Left ventricle myocardium inferior (tissue), 1 donor: Measurements from ENCODE around the gene GUCY2D. TPM values are rescaled to one million over a fixed set of nuclear protein-coding genes. Genes with fewer than 3 reads are reported as not detected.

Experiments used
- DNase-seq: peaks from one replicate; pipeline ENCODE4 v3.0.0-alpha.2; 2020
- H3K27ac ChIP-seq: fragments of 200-600 bp; replicated peaks from 2 replicates; pipeline ENCODE4 v1.8.0; 2021
- H3K27me3 ChIP-seq: fragments of 200-600 bp; 2 replicates; pipeline ENCODE4 v1.8.0; 2021; ENCODE audit warnings: low read depth
- H3K36me3 ChIP-seq: fragments of 200-600 bp; 2 replicates; pipeline ENCODE4 v1.8.0; 2021
- H3K4me1 ChIP-seq: fragments of 200-600 bp; 2 replicates; pipeline ENCODE4 v1.8.0; 2021
- H3K4me3 ChIP-seq: fragments of 200-600 bp; 2 replicates; pipeline ENCODE4 v1.8.0; 2021; ENCODE audit warnings: mild to moderate bottlenecking, moderate library complexity
- H3K9me3 ChIP-seq: fragments of 200-600 bp; replicated peaks from 2 replicates; pipeline ENCODE4 v1.8.0; 2021
- intact Hi-C: fragments of 100-400 bp; cut with micrococcal nuclease; formaldehyde crosslinking; loops from one replicate; pipeline ENCODE4 v1.11.0; 2022
- total RNA-seq: library from RNA; stranded (reverse); fragmentation: NEBNext Ultra II Directional; extraction: Animal tissue kit (Norgen Biotek cat#: 25700); gene quantifications from one replicate; pipeline ENCODE4 v1.2.1, GENCODE V29; 2021
- TF ChIP-seq, protein P1 (sequence below): fragments of 200-600 bp; IDR thresholded peaks from 2 replicates; pipeline ENCODE4 v1.8.0; 2021; ENCODE audit warnings: antibody characterized with exemption, mild to moderate bottlenecking, borderline replicate concordance
- donor health status: DM: no; HTN: yes; CAD: no; lungs with severe emphysema.

Gene GUCY2D
- total RNA-seq, 1 donor from 2014 or later = not detected

- Histone ChIP-seq H3K9me3 (no peaks in the 10 kb centered on the region), H3K27ac (no peak overlapping the region), H3K4me3 (peak overlapping the region; percentile 67), H3K27me3 (peaks cover 46% of the 10 kb centered on the region), H3K4me1 (peaks cover 17% of the 10 kb centered on the region), H3K36me3 (no peaks in the 10 kb centered on the region)
- TF ChIP-seq, protein P1, sequence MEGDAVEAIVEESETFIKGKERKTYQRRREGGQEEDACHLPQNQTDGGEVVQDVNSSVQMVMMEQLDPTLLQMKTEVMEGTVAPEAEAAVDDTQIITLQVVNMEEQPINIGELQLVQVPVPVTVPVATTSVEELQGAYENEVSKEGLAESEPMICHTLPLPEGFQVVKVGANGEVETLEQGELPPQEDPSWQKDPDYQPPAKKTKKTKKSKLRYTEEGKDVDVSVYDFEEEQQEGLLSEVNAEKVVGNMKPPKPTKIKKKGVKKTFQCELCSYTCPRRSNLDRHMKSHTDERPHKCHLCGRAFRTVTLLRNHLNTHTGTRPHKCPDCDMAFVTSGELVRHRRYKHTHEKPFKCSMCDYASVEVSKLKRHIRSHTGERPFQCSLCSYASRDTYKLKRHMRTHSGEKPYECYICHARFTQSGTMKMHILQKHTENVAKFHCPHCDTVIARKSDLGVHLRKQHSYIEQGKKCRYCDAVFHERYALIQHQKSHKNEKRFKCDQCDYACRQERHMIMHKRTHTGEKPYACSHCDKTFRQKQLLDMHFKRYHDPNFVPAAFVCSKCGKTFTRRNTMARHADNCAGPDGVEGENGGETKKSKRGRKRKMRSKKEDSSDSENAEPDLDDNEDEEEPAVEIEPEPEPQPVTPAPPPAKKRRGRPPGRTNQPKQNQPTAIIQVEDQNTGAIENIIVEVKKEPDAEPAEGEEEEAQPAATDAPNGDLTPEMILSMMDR = no peak
- intact Hi-C loops = no loop called here
- DNase-seq = no peak
Measured at GRCh38 chr17:8015236-8015956, 13.0 kb downstream of the GUCY2D start.

DNA sequence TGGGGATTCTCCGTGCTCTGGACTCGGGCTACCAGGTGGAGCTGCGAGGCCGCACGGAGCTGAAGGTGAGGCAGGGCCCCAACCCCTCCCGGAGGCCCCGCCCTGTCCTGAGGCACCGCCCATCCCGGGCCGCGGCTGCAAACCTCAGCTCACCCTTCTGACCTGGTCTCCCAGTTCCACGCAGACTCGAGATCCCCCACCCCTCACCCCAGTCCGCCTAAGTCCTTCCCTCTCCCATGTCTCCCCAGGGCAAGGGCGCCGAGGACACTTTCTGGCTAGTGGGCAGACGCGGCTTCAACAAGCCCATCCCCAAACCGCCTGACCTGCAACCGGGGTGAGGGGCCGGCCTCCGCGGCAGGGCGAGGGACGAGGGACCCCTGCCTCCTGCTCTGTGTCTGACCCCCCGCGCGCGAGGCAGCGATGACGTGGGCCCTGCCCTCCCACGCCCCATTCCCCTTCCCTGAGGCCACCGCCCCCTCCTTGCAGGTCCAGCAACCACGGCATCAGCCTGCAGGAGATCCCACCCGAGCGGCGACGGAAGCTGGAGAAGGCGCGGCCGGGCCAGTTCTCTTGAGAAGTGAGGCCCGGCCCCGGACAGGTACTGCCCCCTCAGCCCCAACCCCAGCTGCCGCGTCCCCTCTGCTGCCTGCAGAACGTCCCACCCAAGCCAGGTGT, 13.7 kb downstream of the GUCY2D start:
- Histone ChIP-seq H3K4me1 (peaks cover 17% of the 10 kb centered on the region), H3K9me3 (no peaks in the 10 kb centered on the region), H3K36me3 (no peaks in the 10 kb centered on the region), H3K27me3 (peaks cover 46% of the 10 kb centered on the region), H3K27ac (no peak overlapping the region), H3K4me3 (peak overlapping the region; percentile 67)
- TF ChIP-seq, protein P1 = no peak
- DNase-seq = no peak
- intact Hi-C loops = no loop called here

- H3K27me3 ChIP-seq = peaks cover 46% of the 10 kb centered on the region
- TF ChIP-seq, protein P1 = peak; percentile 66
- intact Hi-C loops = no loop called here
Measured at GRCh38 chr17:8016632-8017424, 14.4 kb downstream of the GUCY2D start.

DNA sequence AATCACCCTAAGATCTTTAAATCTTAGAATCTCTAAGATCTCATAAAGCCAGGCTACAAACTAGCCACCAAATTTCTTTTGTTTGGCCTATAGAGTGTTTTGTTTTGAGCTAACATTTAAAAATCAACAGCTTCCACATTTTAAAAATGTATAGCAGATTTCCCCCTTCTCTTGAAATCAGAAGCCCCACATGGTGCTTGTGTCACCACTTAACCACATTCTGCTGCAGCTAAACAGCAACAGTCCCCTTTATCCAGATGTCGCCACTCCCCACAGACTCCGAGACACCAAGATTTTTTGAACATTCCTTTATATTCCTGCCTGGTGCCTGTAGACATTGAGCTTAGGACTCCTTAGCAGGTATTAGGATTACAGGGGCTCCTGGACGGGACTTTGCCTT, 16.0 kb downstream of the GUCY2D start:
- Histone ChIP-seq H3K4me3 (no peak overlapping the region), H3K4me1 (peaks cover 17% of the 10 kb centered on the region), H3K9me3 (no peaks in the 10 kb centered on the region)

More at GRCh38 chr17:8016632-8017424, 14.4 kb downstream of the GUCY2D start:
- peaks cover 17% of the 10 kb centered on the region for H3K4me1 ChIP-seq
- H3K36me3 ChIP-seq = no peaks in the 10 kb centered on the region
- H3K4me3 ChIP-seq = peak overlapping the region; percentile 67
- DNase-seq = no peak
- H3K9me3 ChIP-seq = no peaks in the 10 kb centered on the region
- peak overlapping the region; percentile 0 for H3K27ac ChIP-seq

GRCh38 chr17:8019166-8019565, 16.8 kb downstream of the GUCY2D start:
- DNase-seq = no peak
- intact Hi-C loops = no loop called here

More for the DNA sequence above, 16.0 kb downstream of the GUCY2D start:
- Histone ChIP-seq H3K36me3 (no peaks in the 10 kb centered on the region), H3K27ac (no peak overlapping the region), H3K27me3 (peaks cover 34% of the 10 kb centered on the region)
- intact Hi-C loops = no loop called here
- DNase-seq = no peak
- TF ChIP-seq, protein P1 = no peak

More at GRCh38 chr17:8019166-8019565, 16.8 kb downstream of the GUCY2D start:
- H3K27me3 ChIP-seq = peaks cover 27% of the 10 kb centered on the region
- no peak overlapping the region for H3K4me3 ChIP-seq
- TF ChIP-seq, protein P1 = no peak
- no peaks in the 10 kb centered on the region for H3K36me3 ChIP-seq
- no peak overlapping the region for H3K27ac ChIP-seq
- peaks cover 17% of the 10 kb centered on the region for H3K4me1 ChIP-seq
- no peaks in the 10 kb centered on the region for H3K9me3 ChIP-seq
